ENCODE results near the gene EID2.

EID2 gene

GRCh38 chr19:39500543-39500942 lies 39.4 kb downstream of the EID2 start:
- no peak for DNase-seq

GRCh38 chr19:39499932-39500331 lies 40.0 kb downstream of the EID2 start:
- DNase-seq = no peak

- no peak for DNase-seq
Measured at GRCh38 chr19:39498798-39499642, 40.9 kb downstream of the EID2 start, which contains the start of gene DLL3. Gene DLL3, plus strand, starts transcription at chr19:39498947. Its CDS starts 28 bp downstream, at chr19:39498975.

- DNase-seq = no peak
Measured at GRCh38 chr19:39497996-39498797, 41.8 kb downstream of the EID2 start.

- peak; percentile 4 for DNase-seq
Measured at GRCh38 chr19:39497701-39497995, 42.3 kb downstream of the EID2 start.

GRCh38 chr19:39496063-39496462 lies 43.9 kb downstream of the EID2 start:
- DNase-seq = no peak

GRCh38 chr19:39494661-39495060 lies 45.3 kb downstream of the EID2 start:
- no peak for DNase-seq

GRCh38 chr19:39492788-39493187 lies 47.2 kb downstream of the EID2 start:
- DNase-seq = no peak

GRCh38 chr19:39492225-39492624 lies 47.7 kb downstream of the EID2 start:
- no peak for DNase-seq

GRCh38 chr19:39489756-39490155 lies 50.2 kb downstream of the EID2 start:
- no peak for DNase-seq
